Measurements from ENCODE around the gene IRF2BP1.

IRF2BP1 gene

DNA sequence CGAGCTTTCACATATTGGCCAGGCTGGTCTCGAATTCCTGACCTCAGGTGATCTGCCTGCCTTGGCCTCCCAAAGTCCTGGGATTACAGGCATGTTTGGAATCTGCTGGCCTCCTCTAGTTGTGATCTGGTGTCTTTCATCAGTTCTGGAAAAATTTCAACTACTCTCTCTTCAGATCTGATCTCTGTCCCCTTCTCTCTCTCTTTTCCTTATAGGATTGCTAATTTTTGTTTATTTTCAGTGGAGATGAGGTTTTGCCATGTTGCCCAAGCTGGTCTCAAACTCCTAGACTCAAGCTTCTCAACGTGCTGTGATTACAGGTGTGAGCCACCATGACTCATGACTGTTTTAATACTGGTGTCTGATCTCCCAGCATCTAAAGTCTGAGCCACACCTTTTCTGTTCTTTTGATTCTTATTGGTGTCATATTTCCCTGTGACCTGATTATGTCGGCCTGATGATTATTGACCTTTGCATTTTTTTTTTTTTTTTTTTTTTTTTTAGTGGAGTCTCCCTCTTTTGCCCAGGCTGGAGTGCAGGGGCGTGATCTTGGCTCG lies 39.0 kb upstream of the IRF2BP1 start:
- H3K9me3 ChIP-seq (ENCODE audit: low read depth, low read length), result no peaks in the 10 kb centered on the region

GRCh38 chr19:45922281-45922680 lies 36.3 kb upstream of the IRF2BP1 start:
- no peaks in the 10 kb centered on the region for H3K36me3 ChIP-seq (ENCODE audit: insufficient read depth, low read length)
- H3K9me3 ChIP-seq (ENCODE audit: low read depth, low read length), result no peaks in the 10 kb centered on the region
- TF ChIP-seq EZH2 (IDR thresholded peaks at IDR 0.05) (no peak), FOXP2 (optimal IDR thresholded peaks at IDR 0.05; ENCODE audit: control extremely low read depth, extremely low read length, insufficient read depth) (no peak), POLR2AphosphoS5 (IDR thresholded peaks at IDR 0.05; ENCODE audit: borderline replicate concordance, low read depth, low read length) (no peak)
- H3K4me3 ChIP-seq, result no peak overlapping the region
- no peak overlapping the region for H3K9ac ChIP-seq (ENCODE audit: insufficient read length)
- no peak overlapping the region for H3K27ac ChIP-seq
- no peak for DNase-seq (ENCODE audit: low read depth, low spot score)

More for the DNA sequence above, 39.0 kb upstream of the IRF2BP1 start:
- H3K27ac ChIP-seq, result no peak overlapping the region
- DNase-seq (ENCODE audit: low read depth, low spot score), result no peak
- no peak for TF ChIP-seq EZH2 (IDR thresholded peaks at IDR 0.05)
- no peak for TF ChIP-seq FOXP2 (optimal IDR thresholded peaks at IDR 0.05; ENCODE audit: control extremely low read depth, extremely low read length, insufficient read depth)
- TF ChIP-seq POLR2AphosphoS5 (IDR thresholded peaks at IDR 0.05; ENCODE audit: borderline replicate concordance, low read depth, low read length), result no peak
- H3K36me3 ChIP-seq (ENCODE audit: insufficient read depth, low read length), result no peaks in the 10 kb centered on the region
- no peak overlapping the region for H3K4me3 ChIP-seq
- no peak overlapping the region for H3K9ac ChIP-seq (ENCODE audit: insufficient read length)

- no peak overlapping the region for H3K27ac ChIP-seq
- DNase-seq (ENCODE audit: low read depth, low spot score), result no peak
- H3K4me3 ChIP-seq, result no peak overlapping the region
- H3K9me3 ChIP-seq (ENCODE audit: low read depth, low read length), result no peaks in the 10 kb centered on the region
- no peaks in the 10 kb centered on the region for H3K36me3 ChIP-seq (ENCODE audit: insufficient read depth, low read length)
- TF ChIP-seq EZH2 (IDR thresholded peaks at IDR 0.05), result no peak
- no peak for TF ChIP-seq FOXP2 (optimal IDR thresholded peaks at IDR 0.05; ENCODE audit: control extremely low read depth, extremely low read length, insufficient read depth)
- no peak for TF ChIP-seq POLR2AphosphoS5 (IDR thresholded peaks at IDR 0.05; ENCODE audit: borderline replicate concordance, low read depth, low read length)
- no peak overlapping the region for H3K9ac ChIP-seq (ENCODE audit: insufficient read length)
Observed at GRCh38 chr19:45920458-45920857, 34.5 kb upstream of the IRF2BP1 start.

- Histone ChIP-seq H3K27ac (no peak overlapping the region), H3K36me3 (ENCODE audit: insufficient read depth, low read length) (no peaks in the 10 kb centered on the region), H3K4me3 (no peak overlapping the region), H3K9me3 (ENCODE audit: low read depth, low read length) (no peaks in the 10 kb centered on the region), H3K9ac (ENCODE audit: insufficient read length) (no peak overlapping the region)
- no peak for DNase-seq (ENCODE audit: low read depth, low spot score)
- TF ChIP-seq POLR2AphosphoS5 (IDR thresholded peaks at IDR 0.05; ENCODE audit: borderline replicate concordance, low read depth, low read length) (no peak), EZH2 (IDR thresholded peaks at IDR 0.05) (no peak), FOXP2 (optimal IDR thresholded peaks at IDR 0.05; ENCODE audit: control extremely low read depth, extremely low read length, insufficient read depth) (no peak)
Observed at GRCh38 chr19:45919678-45920077, 33.7 kb upstream of the IRF2BP1 start.

- H3K9me3 ChIP-seq (ENCODE audit: low read depth, low read length), result no peaks in the 10 kb centered on the region
- no peak overlapping the region for H3K27ac ChIP-seq
- H3K36me3 ChIP-seq (ENCODE audit: insufficient read depth, low read length), result no peaks in the 10 kb centered on the region
- no peak overlapping the region for H3K9ac ChIP-seq (ENCODE audit: insufficient read length)
- no peak overlapping the region for H3K4me3 ChIP-seq
- DNase-seq (ENCODE audit: low read depth, low spot score), result no peak
- TF ChIP-seq POLR2AphosphoS5 (IDR thresholded peaks at IDR 0.05; ENCODE audit: borderline replicate concordance, low read depth, low read length) (no peak), FOXP2 (optimal IDR thresholded peaks at IDR 0.05; ENCODE audit: control extremely low read depth, extremely low read length, insufficient read depth) (no peak)
Observed at GRCh38 chr19:45918721-45919120, 32.8 kb upstream of the IRF2BP1 start.

GRCh38 chr19:45917421-45918091 lies 31.6 kb upstream of the IRF2BP1 start:
- H3K9ac ChIP-seq (ENCODE audit: insufficient read length), result no peak overlapping the region
- TF ChIP-seq EZH2 (IDR thresholded peaks at IDR 0.05) (no peak), POLR2AphosphoS5 (IDR thresholded peaks at IDR 0.05; ENCODE audit: borderline replicate concordance, low read depth, low read length) (no peak), FOXP2 (optimal IDR thresholded peaks at IDR 0.05; ENCODE audit: control extremely low read depth, extremely low read length, insufficient read depth) (no peak)
- no peak for DNase-seq (ENCODE audit: low read depth, low spot score)
- no peak overlapping the region for H3K27ac ChIP-seq
- no peaks in the 10 kb centered on the region for H3K36me3 ChIP-seq (ENCODE audit: insufficient read depth, low read length)
- no peaks in the 10 kb centered on the region for H3K9me3 ChIP-seq (ENCODE audit: low read depth, low read length)
- no peak overlapping the region for H3K4me3 ChIP-seq

DNA sequence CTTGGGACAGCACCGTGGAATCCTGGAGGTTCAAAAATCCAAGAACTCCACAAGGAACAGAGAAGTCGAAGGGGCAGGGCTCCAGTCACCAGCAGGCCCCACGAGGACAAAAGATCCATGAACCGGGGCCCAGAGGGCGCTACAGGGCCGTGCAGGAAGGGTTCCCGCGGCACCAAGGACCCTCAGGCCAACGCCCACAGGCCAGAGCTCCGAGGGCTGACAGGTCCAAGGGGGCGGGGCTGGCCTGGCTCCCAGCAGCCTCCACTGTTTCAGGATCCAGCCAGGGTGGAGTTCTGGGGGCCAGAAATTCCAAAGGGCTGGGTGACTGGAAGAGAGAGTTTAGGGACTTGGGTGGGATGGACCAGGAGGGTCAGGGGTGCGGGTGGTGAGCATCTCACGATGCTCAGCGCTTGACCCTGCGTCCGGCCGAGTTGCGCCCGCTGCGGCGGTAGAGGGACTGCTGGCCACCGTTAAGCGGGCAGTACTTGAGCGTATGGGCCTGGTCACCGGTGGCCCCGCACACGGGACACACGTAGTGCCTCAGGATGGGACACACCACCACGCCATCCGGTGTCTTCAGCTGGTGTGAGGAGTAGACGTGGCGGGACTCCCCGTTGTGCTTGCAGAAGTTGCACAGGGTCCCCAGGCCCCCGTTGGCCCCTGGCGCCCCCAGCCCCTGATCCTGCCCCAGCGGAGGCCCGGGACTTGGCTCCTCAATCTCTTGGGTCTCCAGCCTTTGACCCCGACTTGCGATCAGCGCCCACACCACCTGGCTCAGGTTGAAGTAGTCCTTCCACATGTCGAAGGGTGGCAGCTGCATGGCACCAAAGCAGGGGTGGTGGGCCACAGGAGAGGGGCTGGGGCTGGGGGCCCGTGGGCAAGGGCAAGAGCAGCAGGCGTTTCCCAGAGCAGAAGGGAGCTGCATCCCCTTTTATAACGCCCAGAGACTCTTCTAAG lies 28.2 kb upstream of the IRF2BP1 start, which contains the start of gene NANOS2:
NANOS2 (minus strand) TSS at position 905 of the 957 bp plus-strand sequence; CDS start at position 820, 85 bp downstream.
- Histone ChIP-seq H3K4me3 (no peak within 1 kb of the TSS), H3K9me3 (ENCODE audit: low read depth, low read length) (no peaks in the 10 kb centered on the region), H3K36me3 (ENCODE audit: insufficient read depth, low read length) (no peaks in the 10 kb centered on the region), H3K9ac (ENCODE audit: insufficient read length) (no peak within 1 kb of the TSS), H3K27ac (no peak within 1 kb of the TSS)
- no peak for DNase-seq (ENCODE audit: low read depth, low spot score)
- TF ChIP-seq POLR2AphosphoS5 (IDR thresholded peaks at IDR 0.05; ENCODE audit: borderline replicate concordance, low read depth, low read length), result no peak
- TF ChIP-seq FOXP2 (optimal IDR thresholded peaks at IDR 0.05; ENCODE audit: control extremely low read depth, extremely low read length, insufficient read depth), result no peak
- TF ChIP-seq EZH2 (IDR thresholded peaks at IDR 0.05), result no peak

DNA sequence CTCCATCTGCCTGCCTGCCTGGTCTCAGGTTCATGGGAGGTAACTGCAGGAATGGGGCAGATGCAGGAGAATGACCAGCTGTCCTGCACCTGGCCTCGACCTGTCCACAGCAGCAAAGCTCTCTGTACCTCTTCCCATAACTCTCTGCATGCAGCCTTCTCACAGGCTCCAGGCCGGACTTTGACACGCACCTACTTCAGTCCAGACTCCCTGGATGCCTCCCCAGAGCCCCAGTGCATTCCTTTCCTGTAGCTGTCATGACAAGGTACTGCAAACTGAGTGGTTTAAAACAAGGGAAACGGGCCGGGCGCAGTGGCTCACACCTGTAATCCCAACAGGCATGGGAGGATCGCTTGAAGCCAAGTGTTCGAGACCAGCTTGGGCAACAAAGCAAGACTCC lies 25.4 kb upstream of the IRF2BP1 start:
- no peak for DNase-seq (ENCODE audit: low read depth, low spot score)
- TF ChIP-seq EZH2 (IDR thresholded peaks at IDR 0.05) (no peak), POLR2AphosphoS5 (IDR thresholded peaks at IDR 0.05; ENCODE audit: borderline replicate concordance, low read depth, low read length) (no peak), FOXP2 (optimal IDR thresholded peaks at IDR 0.05; ENCODE audit: control extremely low read depth, extremely low read length, insufficient read depth) (no peak)
- H3K27ac ChIP-seq, result no peak overlapping the region

More for the DNA sequence above, 25.4 kb upstream of the IRF2BP1 start:
- no peak overlapping the region for H3K4me3 ChIP-seq
- no peak overlapping the region for H3K9ac ChIP-seq (ENCODE audit: insufficient read length)
- H3K9me3 ChIP-seq (ENCODE audit: low read depth, low read length), result no peaks in the 10 kb centered on the region
- no peaks in the 10 kb centered on the region for H3K36me3 ChIP-seq (ENCODE audit: insufficient read depth, low read length)
